K562 (cell line): Measurements from ENCODE around the gene NOP14. TPM values are rescaled to one million over a fixed set of nuclear protein-coding genes. Genes with fewer than 3 reads are reported as not detected.
A peak's percentile ranks its signal among the peaks of the same experiment; 100 is the strongest.

Experiments
- ATAC-seq: fragments of 200-7000 bp; cut with Tn5 transposase; 3 replicates; pipeline ENCODE4 v1.9.1; 2020; ENCODE audit warnings: moderate library complexity
- BruUV-seq: library from RNA; stranded (reverse); fragments of 400-500 nt; replicated peaks from 2 replicates; lab custom pipeline; 2021; lab: Mats Ljungman, UMichigan
- CTCF ChIA-PET: fragments of 300-600 bp; formaldehyde crosslinking; extraction: SDS; loops from one replicate; lab custom pipeline; 2021; ENCODE audit warnings: low intra/inter-chr PET ratio; lab: Yijun Ruan, JAX
- POLR2A ChIA-PET: fragments of 300-600, 350-650 bp; sonication (Branson Sonifier 250); formaldehyde crosslinking; extraction: SDS; loops from one replicate; lab custom pipeline; 2021; ENCODE audit warnings: antibody characterized with exemption, inconsistent platforms; lab: Yijun Ruan, JAX
- DNase-seq, 4 experiments: peaks; one replicate each; pipeline versions ENCODE4 v3.0.0 to v3.0.0-alpha.2; 2011 to 2018; ENCODE audit warnings: low spot score in 3 of 4, mixed read lengths in 3 of 4; ENCODE audit errors: extremely low read depth in 1 of 4
- FAIRE-seq: peaks from 2 replicates; lab custom pipeline; 2011; peaks lifted over from hg19 to GRCh38; lab: Jason Lieb, UNC
- H2AFZ ChIP-seq: 2 replicates; pipeline ENCODE4 v1.6.0; 2011; ENCODE audit warnings: low read depth, low read length, control low read depth, inconsistent platforms
- H3K27ac ChIP-seq: fragments of 200-600 bp; 3 replicates; pipeline ENCODE4 v1.8.0; 2011; ENCODE audit warnings: low read depth, mild to moderate bottlenecking, control low read depth, inconsistent platforms, low read length, moderate library complexity, mixed read lengths; ENCODE audit errors: extremely low read depth
- H3K27me3 ChIP-seq, 2 experiments: fragments of 300-600 bp in 1 of 2; 2 replicates in 1 of 2; 3 replicates in 1 of 2; pipeline versions ENCODE4 v1.6.0 to v1.8.0; 2011; ENCODE audit warnings: inconsistent platforms in 2 of 2, low read length in 2 of 2, mild to moderate bottlenecking in 1 of 2, mixed read lengths in 1 of 2, moderate library complexity in 1 of 2; ENCODE audit not compliant: control insufficient read depth in 2 of 2, insufficient read depth in 2 of 2
- H3K36me3 ChIP-seq: fragments of 300-600 bp; 3 replicates; pipeline ENCODE4 v1.8.0; 2011; ENCODE audit warnings: mild to moderate bottlenecking, low read length, inconsistent platforms; ENCODE audit not compliant: control insufficient read depth, insufficient read depth
- H3K4me1 ChIP-seq, 2 experiments: fragments of 200-600 bp in 1 of 2; replicated peaks in 1 of 2; 2 replicates in 1 of 2; 3 replicates in 1 of 2; pipeline versions ENCODE4 v1.5.1 to v1.8.0; 2011; ENCODE audit warnings: inconsistent platforms in 2 of 2, low read length in 2 of 2, mild to moderate bottlenecking in 1 of 2, mixed read lengths in 1 of 2, moderate library complexity in 1 of 2; ENCODE audit not compliant: control insufficient read depth in 2 of 2, insufficient read depth in 2 of 2
- H3K4me2 ChIP-seq: 2 replicates; pipeline ENCODE4 v1.6.1; 2011; ENCODE audit warnings: low read length, control low read depth, inconsistent platforms, mixed read lengths; ENCODE audit not compliant: insufficient read depth
- H3K4me3 ChIP-seq: fragments of 200-600 bp; sonication (generic), shearing (Covaris generic); 2 replicates; pipeline ENCODE4 v1.5.1; 2016; ENCODE audit warnings: control low read depth, inconsistent platforms
- H3K79me2 ChIP-seq: fragments of 200-600 bp; 3 replicates; pipeline ENCODE4 v1.8.0; 2011; ENCODE audit warnings: low read length, inconsistent platforms; ENCODE audit not compliant: control insufficient read depth, insufficient read depth
- H3K9ac ChIP-seq, 2 experiments: 2 replicates each; pipeline versions ENCODE4 v1.6.0 to v1.6.1; 2011; ENCODE audit warnings: low read depth in 2 of 2, low read length in 2 of 2, control low read depth in 1 of 2, inconsistent platforms in 1 of 2, mild to moderate bottlenecking in 1 of 2, mixed read lengths in 1 of 2; ENCODE audit not compliant: insufficient read depth in 1 of 2
- H3K9me1 ChIP-seq: one replicate; pipeline ENCODE4 v1.6.0; 2011; ENCODE audit warnings: inconsistent platforms, mild to moderate bottlenecking, low read length, moderate library complexity; ENCODE audit not compliant: control insufficient read depth, insufficient read depth
- H3K9me3 ChIP-seq: replicated peaks from 2 replicates; pipeline ENCODE4 v1.5.1; 2011; ENCODE audit warnings: low read depth, low read length, inconsistent platforms; ENCODE audit not compliant: control insufficient read depth, insufficient read depth
- H4K20me1 ChIP-seq: replicated peaks from 2 replicates; pipeline ENCODE4 v1.6.1; 2011; ENCODE audit warnings: low read length, inconsistent platforms, mixed read lengths; ENCODE audit not compliant: control insufficient read depth, insufficient read depth
- ETV6 ChIP-seq, 3 experiments: fragments of 150-350 bp in 1 of 3; sonication (generic) in 1 of 3; formaldehyde crosslinking in 1 of 3; IDR thresholded peaks; 2 replicates each; pipeline versions ENCODE4 v1.6.1 to v1.8.0; 2014 to 2022; ENCODE audit warnings: borderline replicate concordance in 2 of 3, low read depth in 2 of 3, antibody characterized with exemption in 1 of 3, low read length in 1 of 3, mild to moderate bottlenecking in 1 of 3, missing genetic modification reagents in 1 of 3
- FIP1L1 ChIP-seq: fragments of 200-400 bp; formaldehyde crosslinking; IDR thresholded peaks from 2 replicates; pipeline ENCODE4 v1.6.1; 2018; ENCODE audit warnings: mild to moderate bottlenecking, low read depth, low read length; ENCODE audit not compliant: poor library complexity, severe bottlenecking
- POLR2G ChIP-seq: fragments of 200-400 bp; formaldehyde crosslinking; IDR thresholded peaks from 2 replicates; pipeline ENCODE4 v1.6.1; 2017; ENCODE audit warnings: low read depth, mild to moderate bottlenecking, antibody characterized with exemption, low read length, moderate library complexity
- RBFOX2 ChIP-seq: fragments of 200-400 bp; formaldehyde crosslinking; IDR thresholded peaks from 2 replicates; pipeline ENCODE4 v1.6.1; 2017; ENCODE audit warnings: low read depth, mild to moderate bottlenecking, low read length, moderate library complexity
- RBM22 ChIP-seq: fragments of 200-400 bp; formaldehyde crosslinking; IDR thresholded peaks from 2 replicates; pipeline ENCODE4 v1.6.1; 2018; ENCODE audit warnings: low read length, low read depth; ENCODE audit not compliant: poor library complexity, severe bottlenecking
- ZBTB33 ChIP-seq: sonication (generic); formaldehyde crosslinking; IDR thresholded peaks from 2 replicates; pipeline ENCODE4 v1.8.1; 2023; ENCODE audit warnings: mild to moderate bottlenecking, missing genetic modification reagents
- ZNF699 ChIP-seq: fragments of 250-450 bp; sonication (Bioruptor Pico); IDR thresholded peaks from 2 replicates; pipeline ENCODE4 v1.8.0; 2021; ENCODE audit warnings: mild to moderate bottlenecking, moderate library complexity; ENCODE audit not compliant: insufficient replicate concordance
- ZSCAN29 ChIP-seq: fragments of 450-650 bp; IDR thresholded peaks from 2 replicates; pipeline ENCODE4 v1.6.1; 2017
- WGBS: fragments of 100-300 bp; shearing (Covaris generic); methylation state at CpG from one replicate; pipeline ENCODE4 v1.1.6; 2016; ENCODE audit warnings: low coverage, mixed read lengths; ENCODE audit not compliant: insufficient coverage; ENCODE audit errors: missing lambda C conversion rate; 5-methylcytosine and 5-hydroxymethylcytosine counted together
- in situ Hi-C: fragments of 300-500 bp; cut with MboI; formaldehyde crosslinking; loops from 4 replicates; pipeline ENCODE4 v1.15.0; 2018; ENCODE audit warnings: inconsistent platforms, mixed read lengths
- intact Hi-C: fragments of 100-400 bp; cut with micrococcal nuclease; formaldehyde crosslinking; loops from 2 replicates; pipeline ENCODE4 v1.14.2; 2022
- polyA plus RNA-seq, 8 experiments: library from polyadenylated mRNA; depleted of rRNA in 4 of 8; stranded (reverse) in 5 of 8; unstranded in 3 of 8; fragments of >200 nt; fragmentation: Nextera tagmentation in 2 of 8; fragmentation: Illumina TruSeq in 1 of 8; extraction: Ambion mirVana in 2 of 8; extraction: Trizol in 1 of 8; gene quantifications; 2 replicates each; pipeline versions ENCODE4 v1.2.1 to v1.2.3, GENCODE V29; 2011 to 2014; ENCODE audit warnings: inconsistent platforms in 1 of 8, missing spikeins in 1 of 8
- total RNA-seq, 7 experiments: library from RNA; depleted of rRNA in 6 of 7; stranded (reverse); fragments of >200 nt in 6 of 7; fragmentation: Illumina TruSeq in 2 of 7; extraction: Trizol in 2 of 7; gene quantifications; 2 replicates each; pipeline versions ENCODE4 v1.2.1 to v1.2.3, GENCODE V29; 2011 to 2021; ENCODE audit warnings: low replicate concordance in 1 of 7

NOP14 gene
- total and polyA plus RNA-seq, 9 of the 15 experiments (the other 6 are each of a cell fraction or from before 2014, with no cell fraction given) = 12.7 to 76.0 (median 50.9) TPM

GRCh38 chr4:2931512-2932301 is 31.5 kb downstream of the NOP14 start:
- Histone ChIP-seq H3K9ac (peak overlapping the region in 1 of 2 experiments; percentile 26; a peak in 1 of 4 replicates), H2AFZ (no peak overlapping the region), H3K36me3 (peaks cover 63% of the 10 kb centered on the region; the same call in 2 of the 3 replicates), H3K4me1 (peaks cover 13 to 57% of the 10 kb centered on the region in 2 experiments; a peak in 4 of 5 replicates), H4K20me1 (peaks cover 15% of the 10 kb centered on the region; the same call in 1 of the 2 replicates), H3K9me3 (no peaks in the 10 kb centered on the region), H3K27ac (no peak overlapping the region), H3K4me2 (no peak overlapping the region), H3K9me1 (no peaks in the 10 kb centered on the region), H3K79me2 (peaks cover 28% of the 10 kb centered on the region; the same call in 2 of the 3 replicates), H3K4me3 (no peak overlapping the region), H3K27me3 (no peaks in the 10 kb centered on the region)
- ATAC-seq = no peak
- POLR2A ChIA-PET = no interaction called here
- TF ChIP-seq ZBTB33 (CRISPR knock-in tag) = peak; percentile 79
- TF ChIP-seq ETV6 (IDR thresholded peaks at IDR 0.05; ENCODE audit: borderline replicate concordance in 1 of 2, low read depth in 2 of 2, low read length in 1 of 2) = 0 out of 4 replicates have a peak, but pooled peaks of 1 of the 2 experiments have one; percentile 23
- no peak for TF ChIP-seq ETV6 (CRISPR knock-in tag; IDR thresholded peaks at IDR 0.05; ENCODE audit: borderline replicate concordance)
- peak; percentile 67 for TF ChIP-seq POLR2G
- no peak for TF ChIP-seq ZNF699 (CRISPR knock-in tag)
- TF ChIP-seq RBFOX2 = peak; percentile 13
- TF ChIP-seq RBM22 = peak; percentile 25
- TF ChIP-seq ZSCAN29 = no peak
- peak; percentile 8 for TF ChIP-seq FIP1L1
- no TSS peak for BruUV-seq
- no peak for FAIRE-seq
- no peak for DNase-seq
- in situ Hi-C loops = no loop called here
- CTCF ChIA-PET = no interaction called here
- WGBS = 93% methylated on average over 31 of the region's 38 CpGs
- intact Hi-C loops = no loop called here
